Stomach (tissue), 4 donors: ENCODE measurements around the gene HYAL1.

Experiments used
- EP300 ChIP-seq: sonication (generic); formaldehyde crosslinking; IDR thresholded peaks from one replicate; pipeline ENCODE4 v1.6.1; 2017; ENCODE audit warnings: antibody characterized with exemption
- POLR2A ChIP-seq, 4 donors: fragments of 450-650 bp; IDR thresholded peaks; one replicate each; pipeline ENCODE4 v1.6.1; 2016; ENCODE audit warnings: antibody characterized with exemption in 4 of 4, control low read depth in 2 of 4, mild to moderate bottlenecking in 1 of 4, moderate library complexity in 1 of 4
- POLR2AphosphoS5 ChIP-seq, 3 donors: sonication (generic); formaldehyde crosslinking; IDR thresholded peaks; one replicate each; pipeline ENCODE4 v1.6.1; 2016; ENCODE audit warnings: antibody characterized with exemption in 3 of 3
- TF ChIP-seq, protein P1 (sequence below), 7 experiments: fragments of 450-650 bp in 4 of 7; fragments of 200-600 bp in 3 of 7; sonication (generic) in 3 of 7; IDR thresholded peaks; one replicate each; pipeline ENCODE4 v1.5.1; 2016 to 2019; ENCODE audit warnings: antibody characterized with exemption in 7 of 7, control low read depth in 2 of 7, mild to moderate bottlenecking in 1 of 7

DNA sequence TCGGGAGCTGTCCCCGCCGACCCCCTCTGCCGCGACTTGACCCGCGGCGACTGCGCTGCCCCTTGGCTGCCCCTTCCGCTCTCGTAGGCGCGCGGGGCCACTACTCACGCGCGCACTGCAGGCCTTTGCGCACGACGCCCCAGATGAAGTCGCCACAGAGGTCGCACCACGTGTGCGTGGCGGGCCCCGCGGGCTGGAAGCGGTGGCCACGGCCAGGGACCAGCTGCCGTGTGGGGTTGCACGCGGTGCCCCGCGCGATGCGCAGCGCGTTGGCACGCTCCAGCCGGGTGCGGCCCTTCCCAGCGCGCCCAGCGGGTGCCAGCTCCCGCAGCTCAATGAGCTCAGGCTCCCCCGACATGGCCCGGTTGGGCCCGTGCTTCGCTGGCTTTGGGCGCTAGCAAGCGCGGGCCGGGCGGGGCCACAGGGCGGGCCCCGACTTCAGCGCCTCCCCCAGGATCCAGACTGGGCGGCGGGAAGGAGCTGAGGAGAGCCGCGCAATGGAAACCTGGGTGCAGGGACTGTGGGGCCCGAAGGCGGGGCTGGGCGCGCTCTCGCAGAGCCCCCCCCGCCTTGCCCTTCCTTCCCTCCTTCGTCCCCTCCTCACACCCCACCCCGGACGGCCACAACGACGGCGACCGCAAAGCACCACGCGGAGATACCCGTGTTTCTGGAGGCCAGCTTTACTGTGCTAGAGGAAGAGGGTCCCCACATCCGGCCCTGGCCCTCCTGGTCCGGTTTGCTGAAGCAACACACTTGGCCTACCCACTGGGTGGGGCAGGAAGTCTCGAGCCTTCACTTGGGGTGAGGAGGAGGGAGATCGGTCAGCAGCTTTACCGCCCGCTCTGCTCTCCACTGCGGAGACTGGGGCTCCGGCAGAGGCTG lies 37.3 kb upstream of the HYAL1 start, which contains the start of gene RASSF1:
- TF ChIP-seq, protein P1, sequence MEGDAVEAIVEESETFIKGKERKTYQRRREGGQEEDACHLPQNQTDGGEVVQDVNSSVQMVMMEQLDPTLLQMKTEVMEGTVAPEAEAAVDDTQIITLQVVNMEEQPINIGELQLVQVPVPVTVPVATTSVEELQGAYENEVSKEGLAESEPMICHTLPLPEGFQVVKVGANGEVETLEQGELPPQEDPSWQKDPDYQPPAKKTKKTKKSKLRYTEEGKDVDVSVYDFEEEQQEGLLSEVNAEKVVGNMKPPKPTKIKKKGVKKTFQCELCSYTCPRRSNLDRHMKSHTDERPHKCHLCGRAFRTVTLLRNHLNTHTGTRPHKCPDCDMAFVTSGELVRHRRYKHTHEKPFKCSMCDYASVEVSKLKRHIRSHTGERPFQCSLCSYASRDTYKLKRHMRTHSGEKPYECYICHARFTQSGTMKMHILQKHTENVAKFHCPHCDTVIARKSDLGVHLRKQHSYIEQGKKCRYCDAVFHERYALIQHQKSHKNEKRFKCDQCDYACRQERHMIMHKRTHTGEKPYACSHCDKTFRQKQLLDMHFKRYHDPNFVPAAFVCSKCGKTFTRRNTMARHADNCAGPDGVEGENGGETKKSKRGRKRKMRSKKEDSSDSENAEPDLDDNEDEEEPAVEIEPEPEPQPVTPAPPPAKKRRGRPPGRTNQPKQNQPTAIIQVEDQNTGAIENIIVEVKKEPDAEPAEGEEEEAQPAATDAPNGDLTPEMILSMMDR (IDR thresholded peaks at IDR 0.05) = no peak
- peak in 2 of 3 donors; percentile 39 to 64 for TF ChIP-seq POLR2AphosphoS5 (IDR thresholded peaks at IDR 0.05)
- peak in 1 of 4 donors; percentile 18 for TF ChIP-seq POLR2A (IDR thresholded peaks at IDR 0.05)
- TF ChIP-seq EP300 = no peak
